Tibial artery (tissue), 4 donors: ENCODE measurements around the gene FAM98C.

Experiments used
- DNase-seq, 2 donors: peaks; one replicate each; pipeline ENCODE4 v3.0.0-alpha.2; 2019
- H3K27ac ChIP-seq, 2 donors: fragments of 200-600 bp; sonication (generic) in 1 of 2; 1 replicate in 1 of 2; 2 replicates in 1 of 2; pipeline ENCODE4 v1.5.1; 2018 to 2019; ENCODE audit warnings: mild to moderate bottlenecking in 1 of 2
- H3K27me3 ChIP-seq, 2 donors: fragments of 200-600 bp; sonication (generic) in 1 of 2; one replicate each; pipeline versions ENCODE4 v1.5.1 to v1.6.0; 2016 to 2019
- H3K36me3 ChIP-seq, 3 donors: fragments of 200-600 bp; sonication (generic) in 2 of 3; one replicate each; pipeline ENCODE4 v1.5.1; 2016 to 2019; ENCODE audit warnings: mild to moderate bottlenecking in 2 of 3
- H3K4me1 ChIP-seq, 4 donors: fragments of 200-600 bp; sonication (generic) in 2 of 4; 1 replicate in 3 of 4; 2 replicates in 1 of 4; pipeline ENCODE4 v1.5.1; 2016 to 2019
- H3K4me3 ChIP-seq, 2 donors: fragments of 200-600 bp; sonication (generic) in 1 of 2; 1 replicate in 1 of 2; 2 replicates in 1 of 2; pipeline ENCODE4 v1.5.1; 2018 to 2019; ENCODE audit warnings: mild to moderate bottlenecking in 2 of 2
- H3K9me3 ChIP-seq, 3 donors: fragments of 200-600 bp; sonication (generic) in 1 of 3; one replicate each; pipeline ENCODE4 v1.5.1; 2016 to 2019
- intact Hi-C: fragments of 100-400 bp; cut with DNase I; formaldehyde crosslinking; loops from one replicate; pipeline ENCODE4 v1.15.0; 2023; ENCODE audit warnings: low total_unique reads
- TF ChIP-seq, protein P1 (sequence below), 2 experiments: fragments of 200-600 bp in 1 of 2; fragments of 450-650 bp in 1 of 2; IDR thresholded peaks; one replicate each; pipeline ENCODE4 v1.5.1; 2017 to 2019; ENCODE audit warnings: antibody characterized with exemption in 2 of 2, mild to moderate bottlenecking in 1 of 2, moderate library complexity in 1 of 2

The FAM98C gene

DNA sequence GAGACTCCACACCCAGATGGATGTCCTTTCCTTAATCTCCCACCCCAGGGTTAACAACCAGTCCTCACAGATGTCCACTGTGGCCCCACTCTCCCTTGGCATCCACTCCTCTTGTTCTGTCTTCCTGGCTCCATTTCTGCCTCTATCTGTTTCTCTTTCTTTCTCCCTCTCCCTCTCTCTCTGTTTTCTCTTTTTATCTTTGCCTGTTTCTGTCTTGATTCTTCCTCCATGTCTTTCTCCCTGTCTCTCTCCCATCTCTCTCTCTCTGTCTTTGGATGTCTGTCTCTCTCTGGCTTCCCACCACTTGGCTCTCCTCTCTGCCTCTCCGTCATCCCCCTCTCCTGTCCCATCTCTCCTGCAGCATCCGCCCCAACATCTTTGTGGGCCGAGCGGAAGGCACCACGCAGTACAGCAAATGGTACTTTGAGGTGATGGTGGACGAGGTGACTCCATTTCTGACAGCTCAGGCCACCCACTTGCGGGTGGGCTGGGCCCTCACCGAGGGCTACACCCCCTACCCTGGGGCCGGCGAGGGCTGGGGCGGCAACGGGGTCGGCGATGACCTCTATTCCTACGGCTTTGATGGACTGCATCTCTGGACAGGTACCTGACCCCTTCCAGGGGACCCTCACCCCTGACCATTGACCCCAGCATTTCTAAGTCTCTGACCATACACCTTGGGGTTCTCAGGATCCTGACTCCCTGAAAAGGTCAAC, 55.0 kb downstream of the FAM98C start:
- TF ChIP-seq, protein P1, sequence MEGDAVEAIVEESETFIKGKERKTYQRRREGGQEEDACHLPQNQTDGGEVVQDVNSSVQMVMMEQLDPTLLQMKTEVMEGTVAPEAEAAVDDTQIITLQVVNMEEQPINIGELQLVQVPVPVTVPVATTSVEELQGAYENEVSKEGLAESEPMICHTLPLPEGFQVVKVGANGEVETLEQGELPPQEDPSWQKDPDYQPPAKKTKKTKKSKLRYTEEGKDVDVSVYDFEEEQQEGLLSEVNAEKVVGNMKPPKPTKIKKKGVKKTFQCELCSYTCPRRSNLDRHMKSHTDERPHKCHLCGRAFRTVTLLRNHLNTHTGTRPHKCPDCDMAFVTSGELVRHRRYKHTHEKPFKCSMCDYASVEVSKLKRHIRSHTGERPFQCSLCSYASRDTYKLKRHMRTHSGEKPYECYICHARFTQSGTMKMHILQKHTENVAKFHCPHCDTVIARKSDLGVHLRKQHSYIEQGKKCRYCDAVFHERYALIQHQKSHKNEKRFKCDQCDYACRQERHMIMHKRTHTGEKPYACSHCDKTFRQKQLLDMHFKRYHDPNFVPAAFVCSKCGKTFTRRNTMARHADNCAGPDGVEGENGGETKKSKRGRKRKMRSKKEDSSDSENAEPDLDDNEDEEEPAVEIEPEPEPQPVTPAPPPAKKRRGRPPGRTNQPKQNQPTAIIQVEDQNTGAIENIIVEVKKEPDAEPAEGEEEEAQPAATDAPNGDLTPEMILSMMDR (IDR thresholded peaks at IDR 0.05) = no peak
- peaks cover 0 to 3% of the 10 kb centered on the region in 2 donors for H3K27me3 ChIP-seq
- H3K4me3 ChIP-seq = no peak overlapping the region
- H3K4me1 ChIP-seq = no peaks in the 10 kb centered on the region
- no peaks in the 10 kb centered on the region for H3K36me3 ChIP-seq
- no peaks in the 10 kb centered on the region for H3K9me3 ChIP-seq
- intact Hi-C loops = no loop called here
- no peak overlapping the region for H3K27ac ChIP-seq
- DNase-seq = no peak
